Activated CD4-positive, alpha-beta T cell treated with anti-CD3 and anti-CD28 coated beads for 36 hours (primary cell): ENCODE results near the gene NUDT14. TPM values are rescaled to one million over a fixed set of nuclear protein-coding genes. Genes with fewer than 3 reads are reported as not detected.

Experiments
- ATAC-seq: fragments of 200-7000 bp; cut with Tn5 transposase; one replicate; pipeline ENCODE4 v1.10.0; 2021; ENCODE audit warnings: mild to moderate bottlenecking, moderate library complexity
- CTCF ChIA-PET: fragments of 350-600 bp; sonication (Branson Sonifier 250); formaldehyde crosslinking; loops from one replicate; lab custom pipeline; 2021; ENCODE audit warnings: antibody characterized with exemption; lab: Charles Lee
- POLR2A ChIA-PET: fragments of 350-600 bp; sonication (Branson Sonifier 250); formaldehyde crosslinking; loops from one replicate; lab custom pipeline; 2021; ENCODE audit warnings: antibody characterized with exemption, inconsistent platforms; lab: Charles Lee
- DNase-seq: peaks from one replicate; pipeline ENCODE4 v3.0.0-alpha.2; 2020
- H3K27ac Mint-ChIP-seq: one replicate; pipeline ENCODE4 v1.8.0; 2021; ENCODE audit warnings: mixed read lengths
- H3K27me3 Mint-ChIP-seq: one replicate; pipeline ENCODE4 v1.8.0; 2021; ENCODE audit warnings: mixed read lengths
- H3K36me3 Mint-ChIP-seq: one replicate; pipeline ENCODE4 v1.8.0; 2021; ENCODE audit warnings: low read depth, mixed read lengths
- H3K4me1 Mint-ChIP-seq: one replicate; pipeline ENCODE4 v1.8.0; 2021; ENCODE audit warnings: mixed read lengths
- H3K4me3 Mint-ChIP-seq: one replicate; pipeline ENCODE4 v1.8.0; 2021; ENCODE audit warnings: mild to moderate bottlenecking, moderate library complexity, mixed read lengths
- H3K9me3 Mint-ChIP-seq: one replicate; pipeline ENCODE4 v1.8.0; 2021; ENCODE audit warnings: low read depth, mixed read lengths
- intact Hi-C, 2 experiments: fragments of 100-400 bp; cut with DNase I in 1 of 2; cut with micrococcal nuclease in 1 of 2; formaldehyde crosslinking; loops; one replicate each; pipeline versions ENCODE4 v1.14.2 to v1.15.1; 2022 to 2024; cut with DNase I, micrococcal nuclease
- total RNA-seq, 2 experiments: library from RNA; stranded (reverse); gene quantifications; one replicate each; pipeline ENCODE4 v1.2.3, GENCODE V29; 2021

Gene NUDT14
- total RNA-seq, 2 experiments from 2014 or later = 12.3 to 13.5 TPM

DNA sequence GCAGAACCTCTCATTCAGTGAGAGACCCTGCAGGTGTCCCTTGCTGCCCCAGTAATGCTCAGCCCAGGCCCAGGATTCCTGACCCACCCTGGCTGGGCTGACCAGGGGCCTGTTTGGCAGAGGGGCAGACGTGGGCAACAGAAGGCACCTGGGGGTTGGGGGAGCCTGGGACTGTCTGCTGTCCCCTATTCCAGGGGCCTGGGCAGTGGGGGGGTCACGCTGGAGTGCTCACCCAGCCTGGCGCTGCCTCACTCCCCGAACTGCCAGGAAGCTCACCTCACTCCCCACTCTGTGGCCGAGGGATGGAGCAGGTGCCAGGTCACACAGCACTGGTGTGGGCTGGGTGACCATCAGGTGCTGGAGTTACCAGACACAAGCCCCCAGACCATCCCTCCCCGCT is 22.6 kb upstream of the NUDT14 start:
- Mint-ChIP-seq H3K4me1 (peaks cover 7% of the 10 kb centered on the region), H3K27me3 (peaks cover 10% of the 10 kb centered on the region), H3K27ac (no peak overlapping the region), H3K9me3 (no peaks in the 10 kb centered on the region), H3K36me3 (no peaks in the 10 kb centered on the region), H3K4me3 (no peak overlapping the region)
- intact Hi-C loops = loop anchor here (1.0 to 5.0 kb wide), 4 partner anchors 45 to 149 kb away; partner anchors contain the start of gene BTBD6 (in 1 of the 2)
- DNase-seq (no peak), ATAC-seq (no peak)
- ChIA-PET POLR2A (no interaction called here), CTCF (interaction anchor here (0.7 to 0.8 kb wide), 2 partner anchors 10 to 85 kb away, joined by 3 to 4 read pairs; no protein-coding TSS in a partner anchor)

DNA sequence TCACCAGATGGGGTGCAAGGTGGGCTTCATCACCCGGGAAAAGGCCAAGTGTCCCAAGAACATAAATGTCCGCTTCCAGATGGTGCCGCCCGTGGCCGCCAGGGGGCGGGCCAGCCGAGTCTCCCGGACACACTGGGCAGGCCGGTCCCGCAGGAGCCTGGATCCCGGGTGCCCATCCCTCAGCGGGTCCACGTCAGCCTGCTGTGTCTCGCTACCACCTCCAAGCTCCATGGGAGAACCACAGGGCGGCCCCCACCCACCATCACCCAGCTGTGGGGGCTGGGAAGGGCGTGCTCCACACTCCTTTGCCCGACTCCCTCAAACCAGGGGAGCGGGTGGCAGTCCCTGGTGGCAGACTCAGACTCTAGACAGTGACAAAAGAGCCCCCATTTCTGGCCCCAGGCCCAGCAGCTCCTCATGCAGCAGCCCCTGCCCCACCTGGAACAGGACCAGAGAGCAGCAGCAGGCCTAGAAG is 22.0 kb upstream of the NUDT14 start:
- Mint-ChIP-seq H3K9me3 (no peaks in the 10 kb centered on the region), H3K27ac (no peak overlapping the region), H3K27me3 (peaks cover 14% of the 10 kb centered on the region), H3K4me1 (peaks cover 7% of the 10 kb centered on the region), H3K4me3 (no peak overlapping the region), H3K36me3 (no peaks in the 10 kb centered on the region)
- peak; percentile 78 for DNase-seq
- intact Hi-C loops = loop anchor here (1.0 to 5.0 kb wide), 4 partner anchors 45 to 149 kb away; partner anchors contain the start of gene BTBD6 (in 1 of the 2)
- CTCF ChIA-PET = interaction anchor here (0.7 to 0.8 kb wide), 2 partner anchors 9 to 86 kb away, joined by 3 to 4 read pairs; no protein-coding TSS in a partner anchor
- ATAC-seq = peak; percentile 52
- POLR2A ChIA-PET = no interaction called here

DNA sequence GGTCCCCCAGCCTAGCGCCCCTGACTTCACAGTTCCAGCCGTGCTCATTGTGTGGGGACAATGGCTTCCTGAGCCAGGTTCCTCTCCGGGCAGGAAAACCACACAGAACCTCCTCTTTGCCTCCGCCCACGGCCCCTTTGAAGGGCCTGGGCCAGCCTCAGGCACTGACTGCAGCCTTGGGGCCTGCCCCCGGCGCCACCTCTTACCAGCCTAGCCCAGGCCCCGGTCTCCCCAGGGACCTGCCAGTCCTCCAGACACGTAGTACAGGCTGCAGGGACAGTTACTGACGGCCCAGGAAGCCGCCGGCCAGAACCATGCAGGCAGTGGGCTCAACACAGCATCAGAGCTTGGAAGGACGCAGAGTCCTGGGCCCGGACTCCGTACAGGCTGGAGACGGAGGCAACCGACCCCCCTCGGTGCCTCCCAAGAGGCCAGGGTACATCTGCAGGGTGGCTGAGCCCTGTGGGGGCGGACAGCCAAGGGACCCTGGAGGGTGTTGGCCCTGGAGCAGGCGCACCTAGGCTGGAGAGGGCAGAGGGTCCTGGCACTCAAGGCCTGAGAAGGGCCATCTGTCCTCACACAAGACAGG is 20.9 kb upstream of the NUDT14 start:
- H3K4me3 Mint-ChIP-seq = no peak overlapping the region
- ATAC-seq (peak; percentile 67), DNase-seq (peak; percentile 71)
- no peaks in the 10 kb centered on the region for H3K9me3 Mint-ChIP-seq
- peaks cover 21% of the 10 kb centered on the region for H3K27me3 Mint-ChIP-seq
- H3K27ac Mint-ChIP-seq = no peak overlapping the region
- peaks cover 7% of the 10 kb centered on the region for H3K4me1 Mint-ChIP-seq
- H3K36me3 Mint-ChIP-seq = no peaks in the 10 kb centered on the region
- intact Hi-C loops = loop anchor here in 1 of 2 experiments (5.0 kb wide), 1 partner anchor 110 kb away; no protein-coding TSS in a partner anchor
- ChIA-PET CTCF (interaction anchor here (1.4 to 1.8 kb wide), 2 partner anchors 12 to 150 kb away, joined by 5 to 7 read pairs; no protein-coding TSS in a partner anchor), POLR2A (interaction anchor here (1.1 kb wide), 1 partner anchor 90 kb away, joined by 3 read pairs; no protein-coding TSS in a partner anchor)

DNA sequence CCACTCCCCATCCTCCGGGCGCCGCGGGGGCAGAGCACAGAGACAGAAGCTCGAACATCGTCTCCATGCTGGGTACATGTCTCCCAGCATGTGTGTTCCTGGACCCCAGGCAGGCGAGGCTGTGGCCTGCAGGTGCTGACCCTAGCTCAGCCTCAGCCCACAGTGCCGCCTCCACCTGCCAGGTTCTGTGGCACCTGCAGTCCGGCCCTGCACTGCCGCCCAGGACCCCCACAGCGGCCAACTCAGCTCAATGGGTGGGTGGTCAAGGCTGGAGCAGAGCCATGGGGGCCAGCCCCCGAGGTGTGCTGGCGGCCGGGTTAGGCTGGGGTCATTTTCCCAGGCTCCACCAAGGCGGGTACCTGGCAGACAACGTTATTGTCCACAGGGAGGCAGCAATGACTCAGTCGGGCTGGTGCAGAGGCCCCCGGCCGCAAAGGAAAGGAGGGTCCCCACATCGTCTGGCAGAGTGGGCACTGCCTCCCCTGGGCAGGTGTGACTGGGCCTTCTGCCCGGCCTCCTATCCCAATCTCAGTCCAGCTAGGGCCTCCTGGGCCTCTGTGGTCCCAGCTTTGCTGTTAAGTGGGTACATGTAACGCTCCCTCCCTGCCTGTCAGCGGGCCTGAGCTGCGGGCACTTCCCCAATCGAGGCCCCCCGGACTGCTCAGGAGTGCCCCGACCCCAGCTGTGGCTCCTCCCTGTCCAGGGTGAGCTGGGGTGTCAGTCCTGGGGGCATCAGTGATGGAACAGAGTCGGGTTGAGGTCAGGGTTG is 20.2 kb upstream of the NUDT14 start:
- H3K27me3 Mint-ChIP-seq = peaks cover 21% of the 10 kb centered on the region
- H3K4me3 Mint-ChIP-seq = no peak overlapping the region
- no peaks in the 10 kb centered on the region for H3K9me3 Mint-ChIP-seq
- ATAC-seq (peak; percentile 4), DNase-seq (no peak)
- no peak overlapping the region for H3K27ac Mint-ChIP-seq
- H3K36me3 Mint-ChIP-seq = no peaks in the 10 kb centered on the region
- intact Hi-C loops = loop anchor here in 1 of 2 experiments (5.0 kb wide), 1 partner anchor 109 kb away; no protein-coding TSS in a partner anchor
- POLR2A ChIA-PET = interaction anchor here (0.5 to 1.1 kb wide), 2 partner anchors 90 to 292 kb away, joined by 3 to 5 read pairs; no protein-coding TSS in a partner anchor
- CTCF ChIA-PET = interaction anchor here (0.7 to 1.8 kb wide), 5 partner anchors 11 to 194 kb away, joined by 3 to 7 read pairs (median 5); no protein-coding TSS in a partner anchor
- peaks cover 7% of the 10 kb centered on the region for H3K4me1 Mint-ChIP-seq

DNA sequence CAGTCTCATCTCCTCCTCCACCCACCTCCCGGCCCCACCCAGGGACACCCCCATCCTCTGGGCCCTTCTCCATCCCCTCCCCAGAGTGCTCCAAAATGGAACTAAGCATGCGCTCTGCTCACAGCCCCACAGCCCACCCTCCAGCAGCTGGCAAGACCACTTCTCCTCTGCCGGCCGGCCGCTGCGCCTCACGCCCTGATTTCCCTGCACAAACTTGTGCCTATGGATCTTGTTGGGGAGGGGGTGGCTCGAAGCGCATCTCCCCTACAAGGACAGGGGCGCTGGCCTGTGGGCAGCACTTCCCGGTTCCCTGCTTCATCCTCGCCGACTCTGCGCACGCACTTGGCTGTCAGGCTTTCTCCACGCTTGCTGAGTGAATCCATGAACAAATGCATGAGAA is 19.5 kb upstream of the NUDT14 start:
- ATAC-seq (no peak), DNase-seq (no peak)
- Mint-ChIP-seq H3K27ac (no peak overlapping the region), H3K4me1 (peaks cover 10% of the 10 kb centered on the region), H3K4me3 (no peak overlapping the region), H3K9me3 (no peaks in the 10 kb centered on the region), H3K27me3 (peaks cover 23% of the 10 kb centered on the region), H3K36me3 (no peaks in the 10 kb centered on the region)
- ChIA-PET POLR2A (interaction anchor here (0.5 kb wide), 1 partner anchor 291 kb away, joined by 5 read pairs; no protein-coding TSS in a partner anchor), CTCF (interaction anchor here (0.5 to 1.8 kb wide), 6 partner anchors 11 to 194 kb away, joined by 3 to 7 read pairs (median 4); no protein-coding TSS in a partner anchor)
- intact Hi-C loops = loop anchor here in 1 of 2 experiments (5.0 kb wide), 1 partner anchor 108 kb away; no protein-coding TSS in a partner anchor

DNA sequence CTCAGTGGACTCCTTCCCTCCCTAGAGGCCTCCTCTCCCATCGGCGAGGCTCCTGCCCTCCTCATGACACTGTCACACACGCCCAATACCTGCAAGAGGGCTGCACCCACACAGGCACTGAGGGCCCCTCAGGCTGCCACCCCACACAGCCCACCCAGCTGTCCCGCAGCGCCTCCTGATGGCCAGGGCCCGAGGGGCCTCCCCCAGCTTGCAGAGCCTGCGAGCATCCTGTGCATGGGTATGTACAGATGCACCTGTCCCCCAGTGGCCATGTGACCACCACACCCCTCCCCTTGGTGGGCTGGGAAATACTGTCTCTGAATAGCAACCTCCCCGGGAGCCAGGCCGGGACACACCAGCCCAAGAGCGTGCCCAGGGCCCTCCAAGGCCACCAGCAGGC is 19.0 kb upstream of the NUDT14 start:
- DNase-seq (no peak), ATAC-seq (no peak)
- Mint-ChIP-seq H3K4me3 (no peak overlapping the region), H3K27ac (no peak overlapping the region), H3K4me1 (peaks cover 14% of the 10 kb centered on the region), H3K9me3 (no peaks in the 10 kb centered on the region), H3K27me3 (peaks cover 27% of the 10 kb centered on the region), H3K36me3 (no peaks in the 10 kb centered on the region)
- CTCF ChIA-PET = interaction anchor here (0.5 to 1.0 kb wide), 2 partner anchors 173 to 181 kb away, joined by 3 read pairs; no protein-coding TSS in a partner anchor
- intact Hi-C loops = loop anchor here in 1 of 2 experiments (5.0 kb wide), 1 partner anchor 108 kb away; no protein-coding TSS in a partner anchor
- POLR2A ChIA-PET = no interaction called here

DNA sequence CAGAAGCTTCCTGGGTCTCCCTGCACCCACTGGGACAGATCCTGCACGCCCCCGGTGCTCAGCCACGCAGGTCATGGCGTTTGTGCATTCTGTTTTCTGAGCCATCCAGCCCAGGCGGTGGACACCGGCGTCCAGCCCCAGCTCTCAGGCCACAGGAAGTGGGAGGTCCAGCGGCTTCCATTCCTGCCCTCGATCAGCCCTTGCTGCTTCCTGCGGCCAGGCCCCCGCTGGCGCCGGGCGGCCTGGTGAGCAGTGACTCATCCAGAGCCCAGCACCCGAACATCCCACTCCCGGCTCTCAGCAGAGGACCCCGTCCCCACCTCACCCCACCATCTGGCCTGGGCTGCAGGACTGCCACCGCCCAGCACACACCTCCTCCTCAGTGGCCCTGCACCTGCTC is 18.0 kb upstream of the NUDT14 start:
- peaks cover 21% of the 10 kb centered on the region for H3K4me1 Mint-ChIP-seq
- no peaks in the 10 kb centered on the region for H3K36me3 Mint-ChIP-seq
- intact Hi-C loops = no loop called here
- ATAC-seq (no peak), DNase-seq (no peak)
- H3K27me3 Mint-ChIP-seq = peaks cover 32% of the 10 kb centered on the region
- ChIA-PET POLR2A (no interaction called here), CTCF (interaction anchor here (1.5 kb wide), 1 partner anchor 84 kb away, joined by 3 read pairs; no protein-coding TSS in a partner anchor)
- no peak overlapping the region for H3K27ac Mint-ChIP-seq
- H3K9me3 Mint-ChIP-seq = no peaks in the 10 kb centered on the region
- no peak overlapping the region for H3K4me3 Mint-ChIP-seq

DNA sequence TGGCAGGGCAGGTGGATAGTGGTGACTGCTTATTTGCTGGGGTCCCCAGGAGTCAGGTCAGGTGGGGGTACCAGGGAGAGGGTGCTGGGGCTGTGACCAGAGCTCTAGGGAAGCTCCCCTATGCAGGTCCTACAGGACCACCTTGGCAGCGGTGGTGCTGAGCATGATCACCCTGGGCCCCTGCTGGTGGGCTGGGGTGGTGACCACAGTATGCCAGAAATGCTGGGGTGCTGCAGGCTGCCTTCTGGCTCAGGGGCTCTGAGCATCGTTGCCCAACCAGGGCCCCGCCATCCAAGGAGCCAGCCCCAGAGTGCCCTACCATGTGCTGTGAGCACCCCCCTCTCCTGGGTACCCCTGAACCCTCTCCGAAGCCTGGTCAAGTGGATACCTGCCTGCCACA is 17.5 kb upstream of the NUDT14 start:
- intact Hi-C loops = no loop called here
- Mint-ChIP-seq H3K27me3 (peaks cover 32% of the 10 kb centered on the region), H3K4me1 (peaks cover 25% of the 10 kb centered on the region), H3K36me3 (no peaks in the 10 kb centered on the region), H3K4me3 (no peak overlapping the region), H3K27ac (no peak overlapping the region), H3K9me3 (no peaks in the 10 kb centered on the region)
- POLR2A ChIA-PET = no interaction called here
- no peak for DNase-seq
- CTCF ChIA-PET = interaction anchor here (1.5 kb wide), 1 partner anchor 84 kb away, joined by 3 read pairs; no protein-coding TSS in a partner anchor
- no peak for ATAC-seq

DNA sequence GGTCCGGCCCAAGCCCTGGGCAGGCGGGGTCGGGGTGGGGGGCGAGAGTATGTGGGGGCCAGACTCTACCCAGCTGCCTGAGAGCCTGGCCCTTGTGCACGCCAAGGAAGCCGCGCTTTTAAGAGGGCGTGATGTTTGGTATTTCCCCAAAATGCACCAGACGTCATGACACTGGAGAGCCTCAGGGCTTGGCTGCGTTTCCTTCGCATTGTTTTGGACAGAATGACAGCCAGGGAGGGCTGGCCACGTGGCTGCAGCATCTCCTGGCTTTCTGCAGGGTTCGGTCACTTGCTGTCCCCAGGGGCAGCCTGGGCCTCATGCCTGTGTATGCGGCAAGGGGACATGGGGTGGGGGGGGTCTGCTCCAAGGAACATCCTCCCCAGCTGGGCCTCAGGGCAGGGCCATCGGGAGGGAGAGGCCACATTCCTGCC is 16.1 kb upstream of the NUDT14 start:
- intact Hi-C loops = no loop called here
- DNase-seq (peak; percentile 48), ATAC-seq (peak; percentile 11)
- Mint-ChIP-seq H3K27ac (no peak overlapping the region), H3K27me3 (peaks cover 32% of the 10 kb centered on the region), H3K36me3 (no peaks in the 10 kb centered on the region), H3K4me1 (peaks cover 34% of the 10 kb centered on the region), H3K9me3 (no peaks in the 10 kb centered on the region), H3K4me3 (no peak overlapping the region)
- POLR2A ChIA-PET = no interaction called here
- CTCF ChIA-PET = no interaction called here

DNA sequence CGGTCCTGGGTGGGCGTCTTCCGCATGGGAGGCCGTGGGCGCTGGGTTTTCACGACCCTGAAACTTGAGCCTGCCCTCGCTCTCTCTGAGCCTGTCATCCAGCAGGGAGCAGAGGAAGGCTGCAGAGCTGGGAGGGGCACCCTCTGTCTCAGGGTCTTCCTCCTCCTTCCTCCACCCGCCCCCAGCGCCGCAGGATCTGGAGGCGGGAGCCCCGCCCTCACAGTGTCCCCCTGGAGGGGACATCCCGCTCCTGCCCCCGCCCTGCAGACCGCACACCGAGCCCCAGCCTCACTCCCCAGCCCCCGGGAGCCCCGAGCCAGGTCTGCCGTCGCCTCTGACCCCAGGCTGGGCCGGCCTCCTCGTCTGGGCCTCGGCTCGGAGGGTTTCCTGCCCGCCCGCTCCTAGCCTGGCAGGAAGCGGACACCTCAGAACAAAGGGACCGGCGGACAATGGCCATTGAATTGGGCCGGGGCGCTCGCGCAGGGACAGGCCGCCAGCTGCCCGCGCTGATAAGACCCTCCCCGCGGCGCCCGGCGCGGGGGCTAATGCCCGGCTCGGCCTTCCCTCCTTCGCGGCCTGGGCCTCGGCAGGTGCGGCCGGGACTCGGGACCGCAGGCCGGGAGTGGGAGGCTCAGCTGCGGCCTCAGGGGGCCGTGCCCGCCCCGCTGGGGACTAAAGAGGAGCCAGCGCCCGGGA is 15.3 kb upstream of the NUDT14 start:
- ATAC-seq = no peak
- Mint-ChIP-seq H3K4me3 (no peak overlapping the region), H3K9me3 (no peaks in the 10 kb centered on the region), H3K36me3 (no peaks in the 10 kb centered on the region), H3K27ac (no peak overlapping the region), H3K4me1 (peaks cover 29% of the 10 kb centered on the region), H3K27me3 (peaks cover 32% of the 10 kb centered on the region)
- intact Hi-C loops = no loop called here
- ChIA-PET POLR2A (no interaction called here), CTCF (no interaction called here)
- DNase-seq = no peak
